Nephron (organoid): ENCODE results near the gene PLCB1.

ENCODE experiments used
- H3K27ac Mint-ChIP-seq, 3 experiments: 2 replicates each; pipeline ENCODE4 v1.8.0; 2020; ENCODE audit warnings: mixed read lengths in 3 of 3, mild to moderate bottlenecking in 2 of 3, moderate library complexity in 1 of 3
- H3K27me3 Mint-ChIP-seq: 2 replicates; pipeline ENCODE4 v1.8.0; 2021; ENCODE audit warnings: low read depth, mild to moderate bottlenecking, moderate library complexity, mixed read lengths
- H3K36me3 Mint-ChIP-seq: 2 replicates; pipeline ENCODE4 v1.8.0; 2020; ENCODE audit warnings: low read depth, mixed read lengths
- H3K4me1 Mint-ChIP-seq: 2 replicates; pipeline ENCODE4 v1.8.0; 2020; ENCODE audit warnings: mixed read lengths
- H3K4me3 Mint-ChIP-seq, 3 experiments: 2 replicates each; pipeline ENCODE4 v1.8.0; 2020; ENCODE audit warnings: mild to moderate bottlenecking in 3 of 3, mixed read lengths in 3 of 3, moderate library complexity in 2 of 3
- H3K9me3 Mint-ChIP-seq: 2 replicates; pipeline ENCODE4 v1.8.0; 2020; ENCODE audit warnings: mixed read lengths
- CTCF ChIP-seq, 3 experiments: fragments of 200-600 bp; sonication (generic); IDR thresholded peaks; one replicate each; pipeline ENCODE4 v1.5.0; 2021; ENCODE audit warnings: antibody characterized with exemption in 3 of 3; ENCODE audit not compliant: unreplicated experiment in 3 of 3

PLCB1 gene

DNA sequence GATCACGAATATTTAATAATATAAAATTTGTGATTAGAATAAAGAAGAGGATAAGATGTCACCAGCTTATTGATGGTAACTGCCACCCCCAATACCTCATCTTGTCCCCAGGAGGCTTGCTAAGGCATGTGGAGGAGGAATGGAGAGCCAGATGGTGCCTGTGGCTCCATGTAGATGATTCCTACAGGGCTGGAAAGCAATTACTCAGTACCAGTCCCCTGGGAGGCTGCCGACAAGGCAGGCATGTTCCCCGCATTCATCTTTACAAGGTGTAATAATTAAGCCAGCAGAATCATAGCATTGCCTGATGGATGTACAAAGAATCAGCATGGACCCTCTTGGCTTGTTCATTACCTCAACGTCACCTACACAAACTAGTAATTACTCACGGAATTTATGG is 155.3 kb downstream of the PLCB1 start:
- Mint-ChIP-seq H3K9me3 (no peaks in the 10 kb centered on the region), H3K4me3 (no peak overlapping the region), H3K27me3 (no peaks in the 10 kb centered on the region), H3K4me1 (peaks cover 12% of the 10 kb centered on the region), H3K27ac (peak overlapping the region in 2 of 3 experiments; percentile 30 to 48), H3K36me3 (no peaks in the 10 kb centered on the region)
- no peak for TF ChIP-seq CTCF (IDR thresholded peaks at IDR 0.05; ENCODE audit: unreplicated experiment in 3 of 3)

DNA sequence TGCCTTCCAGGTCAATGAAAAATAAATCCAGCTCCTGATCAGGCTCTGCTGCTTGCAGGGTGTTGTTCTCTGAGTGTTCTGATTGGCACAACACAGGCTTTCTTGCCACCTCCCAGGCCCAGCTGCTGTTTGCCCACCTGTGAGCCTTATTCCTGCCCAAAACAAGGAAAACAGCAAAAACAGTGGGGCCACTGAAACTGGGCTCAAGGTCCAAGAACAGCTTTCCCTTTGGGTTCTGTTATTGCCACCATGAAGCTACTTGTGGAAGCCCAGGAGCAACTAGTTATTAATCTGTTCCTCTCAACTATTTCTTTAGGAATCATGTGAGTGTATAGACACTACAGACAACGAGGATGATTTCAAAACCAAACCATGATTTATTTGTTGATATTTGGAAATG is 159.1 kb downstream of the PLCB1 start:
- TF ChIP-seq CTCF (IDR thresholded peaks at IDR 0.05; ENCODE audit: unreplicated experiment in 3 of 3) = no peak
- H3K27me3 Mint-ChIP-seq = no peaks in the 10 kb centered on the region
- no peak overlapping the region for H3K4me3 Mint-ChIP-seq
- no peaks in the 10 kb centered on the region for H3K9me3 Mint-ChIP-seq
- H3K4me1 Mint-ChIP-seq = peaks cover 12% of the 10 kb centered on the region
- no peaks in the 10 kb centered on the region for H3K36me3 Mint-ChIP-seq
- no peak overlapping the region for H3K27ac Mint-ChIP-seq

DNA sequence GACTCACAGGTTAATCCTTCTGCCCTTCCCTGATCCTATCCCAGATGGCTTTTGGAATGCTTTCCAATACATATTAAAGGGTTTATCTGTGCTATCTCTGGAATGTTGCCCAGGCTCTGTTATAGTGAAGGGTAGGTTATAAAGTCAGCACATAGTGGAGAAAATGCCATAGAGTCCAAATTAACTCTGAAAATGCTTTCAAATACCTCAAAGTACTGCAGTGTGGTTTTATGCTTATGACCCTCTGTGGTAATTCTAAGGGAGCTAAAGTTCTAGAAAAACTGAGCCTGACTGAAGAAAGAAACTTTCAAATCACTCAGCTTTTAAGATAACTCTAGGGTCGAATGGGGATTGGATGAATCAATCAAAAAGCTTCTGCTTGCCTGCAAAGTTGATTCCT is 159.8 kb downstream of the PLCB1 start:
- Mint-ChIP-seq H3K27ac (peak overlapping the region in 1 of 3 experiments; percentile 36), H3K4me3 (no peak overlapping the region)
- TF ChIP-seq CTCF (IDR thresholded peaks at IDR 0.05; ENCODE audit: unreplicated experiment in 3 of 3) = no peak

DNA sequence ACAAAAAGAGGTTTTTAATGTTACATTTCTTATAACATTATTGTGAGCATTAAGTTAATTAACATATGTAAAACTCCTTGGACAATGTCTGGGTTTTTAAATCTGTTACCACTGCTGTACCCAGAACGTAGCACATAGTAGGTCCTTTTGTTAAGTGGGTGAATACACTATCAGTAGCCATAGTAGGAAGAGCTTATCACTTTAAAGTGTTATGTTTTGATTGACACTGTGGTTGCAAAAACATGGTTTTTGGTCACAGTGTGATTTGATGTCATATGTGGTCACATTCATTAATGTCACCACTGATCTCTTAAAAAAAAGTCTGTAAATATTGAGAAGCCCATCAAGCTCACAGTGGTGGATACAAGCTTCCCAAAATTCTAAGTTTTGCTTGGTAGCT is 160.7 kb downstream of the PLCB1 start:
- Mint-ChIP-seq H3K36me3 (no peaks in the 10 kb centered on the region), H3K27ac (no peak overlapping the region), H3K4me1 (peaks cover 12% of the 10 kb centered on the region), H3K27me3 (no peaks in the 10 kb centered on the region), H3K4me3 (no peak overlapping the region), H3K9me3 (no peaks in the 10 kb centered on the region)
- no peak for TF ChIP-seq CTCF (IDR thresholded peaks at IDR 0.05; ENCODE audit: unreplicated experiment in 3 of 3)

More for the DNA sequence above, 159.8 kb downstream of the PLCB1 start:
- H3K9me3 Mint-ChIP-seq = no peaks in the 10 kb centered on the region
- H3K27me3 Mint-ChIP-seq = no peaks in the 10 kb centered on the region
- H3K36me3 Mint-ChIP-seq = no peaks in the 10 kb centered on the region
- H3K4me1 Mint-ChIP-seq = peaks cover 12% of the 10 kb centered on the region

DNA sequence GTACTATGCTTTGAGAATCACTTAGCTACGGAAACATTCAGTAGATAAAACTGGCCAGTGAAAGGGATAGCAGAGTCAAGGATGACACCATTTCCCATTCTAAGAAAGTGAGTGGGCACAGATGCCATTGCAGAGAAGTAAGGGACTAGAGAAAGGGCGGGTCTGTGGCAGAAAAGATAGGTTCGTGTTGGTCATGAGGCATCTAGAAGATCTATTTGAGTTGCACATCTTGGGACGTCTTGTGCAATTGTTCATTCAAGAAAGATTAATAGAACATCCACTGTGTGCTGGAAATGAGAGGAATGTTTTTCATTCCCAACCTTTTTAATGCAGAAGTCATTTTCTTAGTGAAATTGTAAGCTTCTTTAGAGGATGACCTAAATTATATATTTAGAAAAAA is 161.7 kb downstream of the PLCB1 start:
- Mint-ChIP-seq H3K9me3 (no peaks in the 10 kb centered on the region), H3K36me3 (no peaks in the 10 kb centered on the region), H3K4me3 (no peak overlapping the region), H3K4me1 (peaks cover 12% of the 10 kb centered on the region), H3K27ac (no peak overlapping the region), H3K27me3 (no peaks in the 10 kb centered on the region)
- no peak for TF ChIP-seq CTCF (IDR thresholded peaks at IDR 0.05; ENCODE audit: unreplicated experiment in 3 of 3)

DNA sequence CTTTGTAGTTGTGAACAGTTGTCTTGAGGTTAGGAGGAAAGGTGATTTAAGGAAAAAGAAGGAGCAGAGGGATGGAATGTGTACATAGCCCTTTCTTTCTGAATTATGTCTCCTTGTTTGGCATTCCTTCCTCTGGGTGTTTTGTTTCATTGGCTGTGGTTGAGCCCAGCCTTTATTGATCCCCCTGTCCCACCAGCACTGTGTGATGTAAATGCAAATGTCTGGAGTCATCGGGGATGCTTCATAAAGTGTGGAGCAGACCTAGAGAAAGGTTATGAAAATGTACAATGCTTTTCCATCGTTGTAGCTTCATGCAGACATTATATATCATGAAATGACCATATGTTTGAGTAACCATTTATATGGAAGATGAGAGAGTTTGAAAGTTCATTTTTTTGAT is 164.5 kb downstream of the PLCB1 start:
- H3K9me3 Mint-ChIP-seq = no peaks in the 10 kb centered on the region
- H3K27ac Mint-ChIP-seq = peak overlapping the region in 1 of 3 experiments; percentile 11
- no peaks in the 10 kb centered on the region for H3K36me3 Mint-ChIP-seq
- H3K4me1 Mint-ChIP-seq = peaks cover 5% of the 10 kb centered on the region
- no peaks in the 10 kb centered on the region for H3K27me3 Mint-ChIP-seq
- no peak overlapping the region for H3K4me3 Mint-ChIP-seq
- TF ChIP-seq CTCF (IDR thresholded peaks at IDR 0.05; ENCODE audit: unreplicated experiment in 3 of 3) = no peak
